Measurements from ENCODE around the gene SUGCT. TPM values are rescaled to one million over a fixed set of nuclear protein-coding genes. Genes with fewer than 3 reads are reported as not detected.

SUGCT gene
- total and polyA plus RNA-seq, 8 donors = 0.87 to 8.0 (median 2.9) TPM; not detected in 1

- DNase-seq = no peak
- TF ChIP-seq POLR2AphosphoS5 (IDR thresholded peaks at IDR 0.05) (no peak), EP300 (IDR thresholded peaks at IDR 0.05) (no peak), CTCF (IDR thresholded peaks at IDR 0.05) (no peak), POLR2A (IDR thresholded peaks at IDR 0.05) (no peak)
- no peak overlapping the region for H3K27ac ChIP-seq
- no peaks in the 10 kb centered on the region for H3K4me1 ChIP-seq
- no peaks in the 10 kb centered on the region for H3K27me3 ChIP-seq
- no peak overlapping the region for H3K4me3 ChIP-seq
- intact Hi-C loops (cut with DNase I; ENCODE audit: low total_unique reads) = no loop called here
- no peaks in the 10 kb centered on the region for H3K36me3 ChIP-seq
- 59 to 88% (median 69%) methylated on average over 1 of the region's 1 CpG for WGBS, 5 donors
- H3K9me3 ChIP-seq = no peaks in the 10 kb centered on the region
Measured at GRCh38 chr7:40500219-40500618, 365.4 kb downstream of the SUGCT start.

GRCh38 chr7:40502359-40502758 lies 367.6 kb downstream of the SUGCT start:
- TF ChIP-seq CTCF (IDR thresholded peaks at IDR 0.05) (no peak), EP300 (IDR thresholded peaks at IDR 0.05) (no peak), POLR2AphosphoS5 (IDR thresholded peaks at IDR 0.05) (no peak), POLR2A (IDR thresholded peaks at IDR 0.05) (no peak)
- Histone ChIP-seq H3K4me3 (no peak overlapping the region), H3K9me3 (peaks cover 0 to 9% (median 0%) of the 10 kb centered on the region in 4 donors), H3K36me3 (no peaks in the 10 kb centered on the region), H3K4me1 (no peaks in the 10 kb centered on the region), H3K27me3 (no peaks in the 10 kb centered on the region), H3K27ac (no peak overlapping the region)
- WGBS, 5 donors = 93 to 100% (median 98%) methylated on average over 1 of the region's 1 CpG
- intact Hi-C loops (cut with DNase I; ENCODE audit: low total_unique reads) = no loop called here
- no peak for DNase-seq

- 69 to 82% (median 80%) methylated on average over 3 of the region's 3 CpGs for WGBS, 5 donors
- no peak overlapping the region for H3K27ac ChIP-seq
- intact Hi-C loops (cut with DNase I; ENCODE audit: low total_unique reads) = no loop called here
Measured at GRCh38 chr7:40506158-40506557, 371.4 kb downstream of the SUGCT start.

GRCh38 chr7:40507166-40507565 lies 372.4 kb downstream of the SUGCT start:
- H3K27me3 ChIP-seq = no peaks in the 10 kb centered on the region
- H3K27ac ChIP-seq = no peak overlapping the region
- intact Hi-C loops (cut with DNase I; ENCODE audit: low total_unique reads) = no loop called here
- H3K9me3 ChIP-seq = peaks cover 0 to 9% (median 0%) of the 10 kb centered on the region in 4 donors
- no peaks in the 10 kb centered on the region for H3K4me1 ChIP-seq
- 55 to 76% (median 69%) methylated on average over 6 of the region's 6 CpGs for WGBS, 5 donors
- TF ChIP-seq CTCF (IDR thresholded peaks at IDR 0.05) (no peak), EP300 (IDR thresholded peaks at IDR 0.05) (no peak), POLR2AphosphoS5 (IDR thresholded peaks at IDR 0.05) (no peak), POLR2A (IDR thresholded peaks at IDR 0.05) (no peak)
- H3K36me3 ChIP-seq = no peaks in the 10 kb centered on the region
- H3K4me3 ChIP-seq = no peak overlapping the region
- DNase-seq = no peak

More at GRCh38 chr7:40506158-40506557, 371.4 kb downstream of the SUGCT start:
- TF ChIP-seq POLR2A (IDR thresholded peaks at IDR 0.05) = no peak
- TF ChIP-seq POLR2AphosphoS5 (IDR thresholded peaks at IDR 0.05) = no peak
- TF ChIP-seq CTCF (IDR thresholded peaks at IDR 0.05) = no peak
- no peak for TF ChIP-seq EP300 (IDR thresholded peaks at IDR 0.05)
- DNase-seq = no peak
- Histone ChIP-seq H3K27me3 (no peaks in the 10 kb centered on the region), H3K4me3 (no peak overlapping the region), H3K36me3 (no peaks in the 10 kb centered on the region), H3K4me1 (no peaks in the 10 kb centered on the region), H3K9me3 (peaks cover 0 to 9% (median 0%) of the 10 kb centered on the region in 4 donors)

Measured in stomach (tissue), 9 donors.